ENCODE data around the gene LCT.
A peak's percentile ranks its signal among the peaks of the same experiment; 100 is the strongest.
"Not testable (repeated sequence)": the region's sequence is repeated elsewhere in the genome, so short reads cannot be mapped to it uniquely, and the experiment has no call there.

The LCT gene

DNA sequence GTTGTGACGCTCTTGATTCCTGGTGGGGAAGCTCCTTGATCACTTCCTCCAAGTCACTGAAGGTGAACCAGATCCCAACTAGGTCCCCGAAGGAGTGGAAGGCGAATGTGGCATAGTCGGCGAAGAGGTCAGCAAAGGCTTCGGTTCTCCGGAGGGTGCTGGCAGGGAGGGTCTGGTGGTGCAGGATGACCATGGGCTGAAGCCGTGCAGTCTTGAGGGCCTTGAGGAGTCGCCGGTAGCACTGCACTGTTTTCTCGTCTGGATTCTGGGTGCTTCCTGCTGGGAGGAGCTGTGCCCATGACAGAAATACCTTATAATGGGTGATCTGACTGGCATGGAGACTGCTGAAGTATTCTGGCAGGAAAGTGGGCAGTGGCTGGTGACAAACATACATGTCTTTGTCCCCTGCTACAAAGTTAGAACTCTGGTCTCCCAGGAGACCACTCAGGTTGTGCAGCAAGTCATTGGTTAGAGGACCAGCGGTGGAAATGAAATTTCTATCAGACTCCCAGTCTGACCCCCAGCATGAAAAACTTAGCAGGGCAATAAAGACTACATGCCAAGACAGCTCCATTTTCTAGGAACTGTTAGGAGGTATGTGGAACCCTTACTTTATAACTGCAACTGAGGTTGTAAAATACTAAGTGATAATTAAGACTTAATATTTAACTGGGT is at the start of gene LCT:
Gene LCT (minus strand): TSS at position 589 of the 675 bp plus-strand sequence. CDS start 15 bp downstream, at position 574.
- no peak for DNase-seq

DNA sequence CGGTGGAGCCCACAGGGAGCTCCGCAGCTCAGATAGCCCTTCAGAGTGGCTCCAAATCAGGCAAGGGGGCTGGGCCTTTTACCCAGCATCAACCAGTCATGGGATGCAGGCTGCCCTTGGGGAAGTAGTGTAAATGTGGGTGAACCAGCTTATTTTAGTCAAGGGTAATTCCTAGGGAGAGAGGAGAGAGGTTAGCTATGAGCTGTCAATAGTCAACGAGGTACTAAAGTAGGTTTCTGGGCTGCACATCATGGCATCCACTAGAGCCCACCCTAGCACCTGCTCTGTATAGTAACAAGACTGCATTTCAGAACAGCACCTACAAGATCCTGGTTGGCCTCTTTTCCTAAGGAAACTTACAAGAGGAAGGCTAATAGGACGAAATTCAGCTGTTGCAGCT is 48.7 kb upstream of the LCT start:
- DNase-seq, result no peak

DNA sequence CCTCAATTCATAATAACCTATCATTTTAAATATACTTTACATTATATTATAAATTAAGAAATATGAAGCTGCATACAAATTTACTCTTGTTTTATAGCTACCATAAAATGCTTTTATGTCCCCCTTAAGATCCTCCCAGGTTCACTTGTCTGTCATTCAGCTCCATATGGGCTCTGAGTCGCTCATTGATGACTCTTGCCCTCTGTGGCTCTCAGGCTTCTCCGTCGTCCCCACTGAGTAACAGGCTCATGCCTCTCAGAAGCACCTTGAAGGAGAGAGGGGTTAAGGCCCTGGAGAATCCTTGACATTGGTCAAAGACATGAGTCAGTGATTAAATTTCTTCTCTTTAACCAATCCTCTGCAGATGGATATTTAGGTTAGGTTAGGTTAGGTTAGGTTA is 45.4 kb upstream of the LCT start:
- DNase-seq, result peak; percentile 24

DNA sequence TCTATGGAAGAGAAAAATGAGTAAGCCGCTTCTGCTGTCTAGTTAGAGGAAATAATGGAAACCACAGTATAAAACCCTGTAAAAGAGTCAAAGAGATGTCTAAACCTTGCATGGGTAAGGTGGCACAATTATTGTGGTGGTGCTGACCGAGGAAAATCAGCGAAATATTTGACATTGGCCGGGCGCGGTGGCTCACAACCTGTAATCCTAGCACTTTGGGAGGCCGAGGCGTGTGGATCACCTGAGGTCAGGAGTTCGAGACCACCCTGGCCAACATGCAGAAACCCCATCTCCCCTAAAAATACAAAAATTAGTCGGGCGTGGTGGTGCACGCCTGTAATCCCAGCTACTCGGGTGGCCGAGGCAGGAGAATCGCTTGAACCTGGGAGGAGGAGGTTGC is 39.8 kb upstream of the LCT start:
- not testable (repeated sequence) for DNase-seq

DNA sequence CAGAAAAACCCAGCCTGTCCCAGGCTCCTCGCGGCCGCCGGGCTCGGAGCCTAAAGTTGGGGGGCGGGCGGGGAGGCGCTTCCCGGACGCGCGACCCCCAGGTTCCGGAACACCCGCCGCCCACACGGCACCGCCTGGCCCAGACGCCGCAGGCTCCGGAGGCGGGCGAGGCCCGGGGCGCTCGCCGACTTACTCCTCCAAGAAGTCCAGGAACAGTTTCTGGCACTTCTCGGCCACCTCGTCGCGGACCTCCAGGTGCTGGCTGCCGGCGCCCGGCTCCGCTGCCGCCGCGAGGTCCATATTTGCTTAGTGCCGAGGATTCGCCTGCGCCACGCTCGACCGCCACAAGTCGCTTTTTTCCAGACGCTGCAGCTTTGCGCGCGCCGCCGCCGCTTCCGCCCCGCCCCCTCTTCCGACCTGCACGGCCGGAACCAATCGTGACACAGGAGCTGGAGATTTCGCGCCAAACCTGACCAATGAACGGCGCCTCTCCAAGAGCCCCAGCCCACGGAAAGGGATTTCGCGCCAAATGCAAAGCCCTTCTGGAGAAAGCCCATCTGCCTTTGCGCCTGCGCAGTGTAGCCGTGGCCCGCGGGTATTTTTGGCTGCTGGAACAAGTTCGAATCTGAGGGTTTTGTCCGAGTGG is 39.2 kb upstream of the LCT start, which contains the start of gene MCM6:
Gene MCM6 (minus strand): TSS at position 378 of the 646 bp plus-strand sequence. CDS start 78 bp downstream, at position 300.
- peak; percentile 100 for DNase-seq

DNA sequence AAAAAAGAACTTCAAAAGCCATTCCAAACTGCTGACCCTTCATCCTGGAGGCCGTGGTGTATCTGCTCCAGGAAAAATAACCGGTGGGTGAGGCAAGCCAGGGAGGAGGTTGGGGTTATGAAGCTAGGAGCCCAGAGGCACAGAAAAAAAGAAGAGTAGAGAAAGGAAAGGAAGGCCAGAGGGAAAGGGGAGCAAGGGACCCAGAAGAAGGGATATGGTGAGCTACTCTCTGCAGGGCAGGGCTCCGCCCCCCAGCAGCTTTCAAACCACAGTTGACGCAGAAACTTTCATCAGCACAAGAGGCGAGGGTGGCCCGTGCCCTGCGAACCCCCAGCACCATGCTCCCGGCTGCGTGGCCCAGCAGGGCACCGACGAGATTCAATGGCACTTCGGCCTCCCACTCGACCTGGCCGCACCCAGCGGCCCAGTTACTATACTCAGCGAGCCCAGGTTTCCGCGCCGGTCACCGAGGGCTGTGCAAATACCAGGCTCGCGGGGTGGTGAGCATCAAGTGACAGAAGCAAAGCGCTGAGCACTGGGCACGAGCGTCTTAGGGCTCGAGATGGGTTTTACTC is 38.6 kb upstream of the LCT start:
- DNase-seq, result peak; percentile 86

DNA sequence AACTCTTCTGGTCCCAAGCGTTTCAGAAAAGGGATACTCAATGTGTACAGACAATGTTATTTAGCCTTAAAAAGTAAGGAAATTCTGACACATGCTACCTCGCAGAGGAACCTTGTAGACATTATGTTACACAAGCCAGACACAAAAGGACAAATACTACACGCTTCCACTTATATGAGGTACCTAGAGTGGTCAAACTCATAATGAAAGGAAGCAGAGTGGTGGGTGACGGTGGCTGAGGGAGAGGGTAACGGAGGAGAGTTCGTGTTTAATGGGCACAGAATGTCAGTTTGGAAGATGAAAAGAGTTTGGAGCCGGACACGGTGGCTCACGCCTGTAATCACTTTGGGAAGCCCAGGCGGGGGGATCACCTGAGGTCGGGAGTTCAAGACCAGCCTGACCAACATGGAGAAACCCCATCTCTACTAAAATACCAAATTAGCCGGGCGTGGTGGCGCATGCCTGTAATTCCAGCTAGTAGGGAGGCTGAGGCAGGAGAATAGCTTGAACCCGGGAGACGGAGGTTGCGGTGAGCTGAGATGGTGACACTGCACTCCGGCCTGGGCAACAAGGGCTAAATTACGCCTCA is 37.9 kb upstream of the LCT start:
- DNase-seq, result peak; percentile 26

DNA sequence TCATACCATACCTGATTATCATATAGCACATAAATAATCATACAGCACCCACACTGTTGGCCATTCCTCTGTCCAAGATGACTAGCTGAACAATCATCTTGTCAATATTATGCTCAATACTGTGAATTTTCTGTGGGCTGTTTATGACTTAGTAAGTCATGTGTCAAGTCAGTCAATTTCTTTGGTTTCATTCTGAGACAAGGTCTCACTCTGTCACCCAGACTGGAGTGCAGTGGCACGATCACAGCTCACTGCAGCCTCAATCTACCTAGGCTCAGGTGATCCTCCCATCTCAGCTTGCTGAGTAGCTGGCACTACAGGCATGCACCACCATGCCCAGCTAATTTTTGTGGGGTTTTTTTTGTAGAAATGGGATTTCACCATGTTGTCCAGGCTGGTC is 33.6 kb upstream of the LCT start:
- peak; percentile 28 for DNase-seq

DNA sequence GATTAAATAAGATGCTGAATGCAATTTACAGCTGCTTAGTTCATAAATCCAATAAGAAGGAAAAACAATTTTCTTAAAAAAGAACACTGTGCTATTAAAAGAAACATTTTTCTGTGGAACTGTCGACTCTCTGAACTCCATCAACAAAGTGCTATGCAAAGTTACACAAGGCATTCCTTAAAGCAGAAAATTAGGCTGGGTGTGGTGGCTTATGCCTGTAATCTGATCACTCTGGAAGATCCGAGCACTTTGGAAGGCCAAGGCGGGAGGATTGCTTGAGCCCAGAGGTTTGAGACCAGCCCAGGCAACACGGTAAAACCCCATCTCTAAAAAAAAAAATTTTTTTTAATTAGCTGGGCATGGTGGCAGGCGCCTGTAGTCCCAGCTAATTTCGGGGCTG is 26.2 kb upstream of the LCT start:
- DNase-seq, result no peak

DNA sequence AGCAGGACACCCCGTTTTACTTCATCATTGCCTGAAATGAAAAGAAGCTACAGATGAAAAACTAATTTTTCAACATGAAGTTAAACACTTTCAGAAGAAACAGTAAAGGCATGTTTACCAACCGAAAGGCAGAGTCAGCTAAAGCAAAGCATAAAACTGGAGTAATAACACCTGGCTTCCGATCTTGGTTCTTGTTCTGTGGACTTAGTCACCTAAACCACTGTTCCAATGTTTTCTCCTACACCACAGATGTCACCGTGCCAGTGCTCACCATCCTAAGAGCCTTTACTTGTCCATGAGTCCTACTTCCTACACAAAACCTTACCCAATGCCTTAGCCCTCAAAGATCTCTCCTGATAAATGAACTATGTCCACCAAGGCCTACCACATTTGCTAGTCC is 25.7 kb upstream of the LCT start:
- DNase-seq, result no peak

DNA sequence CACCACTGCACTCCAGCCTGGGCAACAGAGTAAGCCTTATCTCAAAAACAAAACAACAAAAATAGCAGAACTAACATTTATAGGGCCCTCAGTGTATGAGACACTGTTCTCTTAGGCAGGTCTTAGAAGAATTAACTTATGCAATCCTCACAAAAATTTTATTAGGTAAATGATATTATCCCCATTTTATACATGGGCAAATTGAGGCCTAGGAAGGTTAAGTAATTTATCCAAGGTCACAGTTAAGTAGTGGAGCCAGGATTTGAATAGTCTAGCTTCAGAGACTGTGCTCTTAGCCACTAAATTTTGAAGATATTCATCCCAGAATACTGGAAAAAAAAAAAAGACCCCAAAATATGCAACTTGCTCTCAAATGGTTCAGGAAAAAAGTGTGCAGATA is 16.4 kb upstream of the LCT start:
- no peak for DNase-seq

DNA sequence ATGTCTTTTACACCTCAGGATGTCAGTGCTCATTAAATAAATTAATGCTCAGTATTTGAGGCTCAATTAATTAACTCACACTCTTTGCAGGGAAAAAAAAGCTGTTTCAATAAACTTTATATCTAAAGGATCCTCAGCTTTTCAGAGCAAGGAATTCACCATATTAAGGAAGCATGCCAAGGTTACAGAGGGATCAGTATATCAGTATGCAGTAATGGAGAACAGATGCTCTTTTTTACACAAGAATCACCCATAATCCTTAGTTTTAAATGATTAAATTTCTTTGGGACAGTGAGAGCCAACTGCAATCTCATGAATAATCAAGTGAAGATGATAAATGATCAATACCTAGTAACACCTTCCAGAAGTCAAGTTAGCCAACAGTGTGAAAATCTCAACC is 14.9 kb upstream of the LCT start:
- DNase-seq, result no peak

DNA sequence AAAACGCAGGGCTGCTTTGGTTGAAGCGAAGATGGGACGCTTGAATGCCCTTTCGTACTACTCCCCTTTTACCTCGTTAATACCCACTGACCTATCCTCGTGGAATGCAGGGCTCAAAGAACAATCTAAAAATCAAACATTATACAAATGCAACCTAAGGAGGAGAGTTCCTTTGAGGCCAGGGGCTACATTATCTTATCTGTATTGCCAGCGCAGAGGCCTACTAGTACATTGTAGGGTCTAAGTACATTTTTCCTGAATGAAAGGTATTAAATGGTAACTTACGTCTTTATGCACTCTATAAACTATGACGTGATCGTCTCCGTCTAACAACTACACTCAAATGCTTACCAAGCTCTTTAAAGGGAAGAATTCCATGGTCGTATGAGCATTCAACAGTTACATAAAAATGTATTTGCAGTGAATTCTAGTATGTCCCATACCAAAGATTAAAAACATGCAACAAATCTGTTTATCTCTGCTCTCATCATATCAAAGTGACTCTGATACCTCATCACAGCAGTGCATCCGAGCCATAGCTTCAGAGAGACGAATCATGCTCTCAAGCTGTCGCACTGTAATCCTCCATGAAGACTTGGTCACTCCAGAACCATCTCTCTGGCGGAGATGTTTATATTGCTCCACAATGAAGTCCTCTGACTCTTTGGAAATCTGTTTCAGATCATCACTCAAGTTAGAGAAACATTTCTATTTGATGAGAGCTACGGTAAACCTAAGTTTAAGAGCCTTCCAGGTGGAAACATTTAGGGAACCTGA is 14.1 kb upstream of the LCT start:
- no peak for DNase-seq

DNA sequence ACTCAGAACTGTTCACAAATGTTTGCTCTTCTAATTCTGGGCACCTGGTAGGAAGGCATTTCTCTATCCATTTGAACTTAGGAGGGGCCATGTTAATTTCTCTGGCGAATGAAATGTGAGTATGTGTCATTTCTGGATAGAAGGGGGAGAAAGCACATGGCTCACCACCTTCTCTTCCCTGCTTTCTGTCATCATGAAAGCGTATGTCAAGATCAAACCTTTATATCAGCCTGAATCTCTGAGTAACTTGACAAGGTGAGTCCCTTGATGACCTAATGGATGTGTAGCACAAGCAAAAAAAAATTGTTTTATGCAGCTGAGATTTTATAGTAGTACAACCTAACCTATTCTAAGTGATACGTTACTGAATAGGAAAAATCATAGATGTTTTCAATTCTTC is 12.1 kb upstream of the LCT start:
- no peak for DNase-seq

DNA sequence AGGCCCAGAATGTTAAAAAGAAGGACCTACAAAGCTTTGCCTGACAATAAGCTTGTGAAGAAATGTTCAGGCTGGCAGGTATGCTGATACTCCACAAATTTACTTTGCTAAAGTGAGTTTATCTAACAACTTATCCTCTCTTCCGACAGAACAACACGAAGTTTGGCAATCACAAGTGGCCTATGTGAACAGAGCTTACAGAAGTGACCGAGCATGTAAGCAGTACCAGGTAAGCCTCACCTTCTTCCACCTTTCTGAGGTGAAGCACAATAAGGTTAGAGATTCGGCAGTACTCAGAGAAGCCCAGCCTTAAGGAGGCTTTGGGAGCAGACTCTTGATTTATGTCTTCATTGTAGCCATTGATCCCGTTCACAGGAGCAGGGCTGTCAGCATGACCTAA is 9.0 kb upstream of the LCT start:
- DNase-seq, result no peak

DNA sequence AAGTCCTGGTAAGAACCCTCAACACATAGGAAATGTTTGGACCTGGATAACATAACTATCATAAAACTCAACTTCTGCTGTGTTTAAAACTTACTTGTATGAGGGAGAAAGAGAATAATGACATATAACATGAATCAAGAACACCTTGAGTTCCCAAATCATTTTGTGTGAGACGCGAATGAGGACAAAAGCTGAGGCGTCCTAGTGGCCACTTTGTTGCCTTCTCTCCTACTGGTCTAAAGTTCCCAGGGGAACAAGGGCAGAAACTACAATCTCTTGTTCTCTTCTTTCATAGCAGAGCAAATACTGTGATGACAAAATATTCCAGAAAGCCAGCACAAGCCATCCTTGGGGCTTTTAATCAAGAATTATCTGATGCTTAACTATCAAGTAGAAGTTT is 8.3 kb upstream of the LCT start:
- DNase-seq, result no peak

DNA sequence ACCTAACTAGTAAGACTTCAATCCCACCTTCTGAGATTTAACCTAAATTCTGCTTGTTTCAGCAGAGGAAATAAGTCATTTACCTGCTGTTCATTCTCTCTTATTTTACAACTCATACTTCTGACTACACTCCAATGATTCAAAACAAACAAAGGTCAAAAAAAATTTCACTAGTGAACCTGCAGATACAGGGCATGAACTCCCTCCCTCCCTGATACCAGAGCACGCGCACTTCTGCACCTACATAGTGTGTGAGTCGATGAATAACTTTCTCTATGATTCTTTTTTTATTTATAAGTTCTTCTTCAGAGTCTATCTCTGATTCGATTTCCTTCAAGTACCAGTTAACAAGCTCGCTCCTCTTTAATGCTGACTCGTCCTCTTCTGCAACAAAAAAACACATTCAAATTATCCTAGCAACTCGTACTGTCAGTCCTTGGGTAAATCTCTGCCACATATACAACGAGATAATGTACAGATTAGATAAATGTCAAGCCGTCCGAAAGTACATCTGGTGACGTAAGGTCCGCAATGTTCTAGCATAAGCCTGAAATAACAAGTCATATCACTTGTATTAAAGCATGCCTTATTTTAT is 7.4 kb upstream of the LCT start:
- no peak for DNase-seq

DNA sequence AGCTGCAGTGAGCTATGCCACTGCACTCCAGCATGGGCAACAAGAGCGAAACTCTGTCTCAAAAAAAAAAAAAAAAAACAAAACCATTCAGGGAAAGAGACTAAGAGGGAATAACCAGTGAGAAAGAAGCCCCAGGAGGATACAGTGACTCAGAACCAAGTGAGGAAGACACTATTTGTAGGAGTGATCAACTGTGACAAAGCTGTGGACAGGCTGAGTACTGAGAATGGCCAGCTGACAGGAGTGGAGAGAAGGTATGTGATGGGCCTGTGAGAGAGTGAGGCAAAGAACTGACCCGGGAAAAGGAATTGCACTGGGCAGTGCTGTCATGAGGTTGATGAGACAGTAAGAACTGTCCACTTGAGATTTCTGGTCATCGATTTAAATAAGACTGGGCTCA is 6.7 kb upstream of the LCT start:
- no peak for DNase-seq

DNA sequence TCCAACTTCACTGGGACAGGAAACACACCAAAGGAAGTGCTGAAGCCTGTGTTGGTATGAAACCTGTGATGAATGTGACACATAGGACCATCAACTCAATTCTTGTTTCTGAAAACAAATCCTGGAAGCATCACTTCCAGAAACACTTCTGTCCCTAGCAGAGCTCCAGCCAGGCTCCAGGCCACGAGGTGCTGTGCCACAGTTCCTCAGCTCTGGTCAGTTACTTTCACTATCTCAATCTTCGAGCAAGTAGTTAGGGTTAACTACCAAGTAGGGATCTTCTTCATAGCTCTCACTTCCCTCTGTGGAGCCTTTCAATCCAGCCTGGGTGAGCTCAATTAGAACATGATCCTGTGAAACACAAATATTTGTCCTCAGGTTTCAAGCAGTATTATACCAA is 3.6 kb upstream of the LCT start:
- no peak for DNase-seq

DNA sequence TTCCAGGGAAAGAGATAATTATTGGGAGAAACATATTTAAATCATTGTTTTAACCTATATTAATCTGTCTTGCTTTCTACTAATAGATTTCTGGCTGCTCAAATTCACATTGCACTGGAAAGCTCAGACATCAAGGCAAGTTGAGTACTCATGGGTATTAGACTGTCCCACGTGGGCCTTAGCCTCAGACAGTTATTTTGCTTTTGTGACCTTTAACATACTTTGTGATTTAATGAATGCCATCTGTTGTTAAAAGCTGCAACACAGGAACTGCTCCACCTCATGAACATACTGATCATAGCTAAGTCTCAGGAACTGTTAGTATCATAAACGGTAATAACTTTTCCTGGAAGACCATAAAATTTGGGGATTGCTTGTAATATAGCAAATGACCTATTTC is 2.7 kb upstream of the LCT start:
- DNase-seq, result no peak

DNA sequence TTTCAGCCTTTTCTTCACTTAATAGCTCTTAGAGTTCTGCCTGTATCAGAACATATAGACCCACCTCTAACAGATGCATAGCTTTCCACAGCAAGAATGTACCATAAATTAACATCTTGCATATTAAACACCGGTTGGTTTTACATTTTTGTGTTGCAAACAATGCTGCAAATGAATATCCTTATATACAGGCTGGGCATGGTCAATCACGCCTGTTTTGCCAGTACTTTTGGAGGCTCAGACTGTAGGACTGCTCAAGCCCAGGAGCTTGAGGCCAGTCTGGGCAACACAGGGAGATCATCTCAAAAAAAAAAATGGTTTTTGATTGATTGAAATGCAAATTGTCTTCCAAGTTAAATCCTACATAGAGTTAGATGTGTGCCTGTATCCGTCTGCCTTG is 1.5 kb upstream of the LCT start:
- DNase-seq, result no peak

DNA sequence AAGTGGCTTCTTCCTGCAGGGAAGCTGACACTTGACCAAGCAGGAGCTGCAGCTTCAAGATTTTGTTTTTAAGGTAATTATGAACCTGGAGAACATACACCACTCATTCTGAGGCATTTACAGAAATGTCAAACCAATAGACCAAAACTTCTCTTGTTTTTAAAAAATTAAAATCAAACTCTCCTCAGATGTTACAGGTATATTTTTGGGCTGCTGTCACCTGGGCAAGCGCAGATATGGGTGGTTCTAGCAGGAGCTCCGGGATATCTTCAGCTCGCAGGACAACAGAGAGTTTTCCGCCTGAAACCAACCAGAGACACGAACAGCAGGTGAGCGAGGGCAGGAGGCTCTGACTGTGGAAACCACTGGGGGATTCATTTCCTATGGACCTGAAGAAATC is 4.1 kb downstream of the LCT start:
- no peak for DNase-seq
